HUES64 (cell line): Measurements from ENCODE around the gene IL15.
A peak's percentile ranks its signal among the peaks of the same experiment; 100 is the strongest.
"Not testable (repeated sequence)": the region's sequence is repeated elsewhere in the genome, so short reads cannot be mapped to it uniquely, and the experiment has no call there.

Experiments
- H3K27ac ChIP-seq: 2 replicates; pipeline ENCODE4 v1.7.0; 2013; ENCODE audit warnings: low read depth, low read length, inconsistent platforms
- H3K27me3 ChIP-seq: 2 replicates; pipeline ENCODE4 v1.6.1; 2013; ENCODE audit warnings: mild to moderate bottlenecking, low read length; ENCODE audit not compliant: insufficient read depth
- H3K36me3 ChIP-seq: 2 replicates; pipeline ENCODE4 v1.6.1; 2013; ENCODE audit warnings: mild to moderate bottlenecking, low read length; ENCODE audit not compliant: insufficient read depth
- H3K4me1 ChIP-seq: 2 replicates; pipeline ENCODE4 v1.6.1; 2013; ENCODE audit warnings: mild to moderate bottlenecking, low read length, moderate library complexity; ENCODE audit not compliant: insufficient read depth
- H3K4me3 ChIP-seq: 2 replicates; pipeline ENCODE4 v1.5.1; 2013; ENCODE audit warnings: mild to moderate bottlenecking, low read length, moderate library complexity
- H3K9ac ChIP-seq: 2 replicates; pipeline ENCODE4 v1.6.1; 2013; ENCODE audit warnings: mild to moderate bottlenecking, low read depth, low read length
- H3K9me3 ChIP-seq: 2 replicates; pipeline ENCODE4 v1.6.1; 2013; ENCODE audit warnings: low read depth, low read length; ENCODE audit not compliant: insufficient read depth
- WGBS: fragments of 150-250, 120-280 bp; methylation state at CpG from one replicate; pipeline ENCODE4 v1.1.7; 2013; ENCODE audit warnings: missing lambda C conversion rate; 5-methylcytosine and 5-hydroxymethylcytosine counted together

Gene IL15

DNA sequence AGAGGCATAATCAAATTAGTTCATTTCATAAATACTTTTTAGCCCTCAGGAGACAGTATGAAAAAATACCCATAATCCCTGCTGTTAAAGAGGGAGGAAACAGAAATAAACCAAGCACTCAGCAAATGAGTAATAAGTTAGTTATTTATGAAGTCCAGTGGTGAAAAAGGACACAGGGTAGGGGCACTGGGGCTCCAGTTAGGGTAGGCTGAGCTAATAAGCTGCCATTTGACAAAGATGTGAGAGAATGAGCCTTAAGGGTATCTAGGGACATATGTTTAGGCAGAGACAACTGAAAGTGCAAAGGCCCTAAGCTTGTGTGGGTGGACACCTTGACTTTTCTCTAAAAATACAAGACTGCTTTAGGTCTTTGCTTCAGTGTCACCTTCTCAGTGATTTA lies 94.4 kb downstream of the IL15 start:
- H3K27me3 ChIP-seq = no peaks in the 10 kb centered on the region
- no peak overlapping the region for H3K27ac ChIP-seq
- no peak overlapping the region for H3K9ac ChIP-seq
- H3K36me3 ChIP-seq = no peaks in the 10 kb centered on the region
- H3K4me1 ChIP-seq = no peaks in the 10 kb centered on the region
- no peaks in the 10 kb centered on the region for H3K9me3 ChIP-seq
- no peak overlapping the region for H3K4me3 ChIP-seq

DNA sequence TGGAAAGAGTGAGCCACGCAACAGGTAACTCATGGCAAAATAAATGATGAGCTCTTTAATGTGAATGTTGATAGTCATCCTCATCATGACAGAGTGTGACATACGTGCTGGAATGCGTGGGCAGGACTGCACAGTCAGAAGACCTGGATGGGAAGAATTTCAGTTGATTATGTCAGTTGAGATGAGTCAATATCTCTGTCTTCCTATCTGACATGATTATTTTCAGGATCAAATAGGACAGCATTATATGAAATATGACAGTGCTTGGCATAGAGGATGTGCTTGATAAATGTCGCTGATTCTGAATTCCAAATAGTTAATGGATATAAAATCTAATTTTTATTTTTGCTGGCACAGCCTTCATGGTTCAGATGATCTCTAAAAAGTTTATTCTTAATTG lies 95.1 kb downstream of the IL15 start:
- H3K27ac ChIP-seq = no peak overlapping the region
- H3K9me3 ChIP-seq = no peaks in the 10 kb centered on the region
- H3K9ac ChIP-seq = no peak overlapping the region
- H3K4me3 ChIP-seq = no peak overlapping the region
- no peaks in the 10 kb centered on the region for H3K27me3 ChIP-seq
- no peaks in the 10 kb centered on the region for H3K4me1 ChIP-seq
- WGBS = 96% methylated on average over 4 of the region's 4 CpGs
- H3K36me3 ChIP-seq = no peaks in the 10 kb centered on the region

DNA sequence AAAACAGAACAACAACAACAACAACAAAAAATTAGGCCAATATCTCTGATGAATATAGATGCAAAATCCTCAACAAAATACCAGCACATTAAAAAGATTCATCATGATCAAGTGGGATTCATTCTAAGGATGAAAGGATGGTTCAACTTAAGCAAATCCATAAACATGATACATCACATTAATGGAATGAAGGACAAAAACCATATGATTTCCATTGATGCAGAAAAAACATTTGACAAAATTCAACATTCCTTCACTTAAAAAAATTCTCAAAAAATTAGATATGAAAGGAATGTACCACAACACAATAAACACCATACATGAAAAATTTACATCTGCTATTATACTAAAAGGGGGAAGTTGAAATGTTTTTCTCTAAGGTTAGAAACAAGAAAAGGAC lies 103.3 kb downstream of the IL15 start:
- H3K4me1 ChIP-seq = peaks cover 3% of the 10 kb centered on the region; the same call in 1 of the 2 replicates
- 0 out of 2 replicates have a peak, but pooled peaks cover 5% of the 10 kb centered on the region for H3K9me3 ChIP-seq
- no peaks in the 10 kb centered on the region for H3K36me3 ChIP-seq
- H3K9ac ChIP-seq = no peak overlapping the region
- no peak overlapping the region for H3K4me3 ChIP-seq
- no peak overlapping the region for H3K27ac ChIP-seq
- no peaks in the 10 kb centered on the region for H3K27me3 ChIP-seq

DNA sequence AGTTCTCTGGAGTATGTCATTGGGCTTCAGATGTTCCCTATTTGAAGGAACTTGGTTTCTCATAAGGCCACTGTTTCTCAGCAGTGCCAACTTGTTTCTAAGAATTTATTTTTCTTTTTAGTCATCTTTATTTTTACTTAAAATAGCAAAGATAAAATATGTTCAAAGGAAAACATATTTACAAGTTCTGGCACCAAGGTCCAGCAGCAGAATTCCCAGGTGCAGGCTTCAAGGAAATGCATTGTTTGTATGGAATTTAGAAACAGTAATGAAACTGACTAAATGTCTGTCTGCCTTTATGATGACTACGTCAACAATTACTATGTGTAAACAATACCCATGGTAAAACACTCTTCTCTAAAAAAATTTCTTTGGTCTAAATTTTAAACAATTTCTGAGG lies 109.6 kb downstream of the IL15 start:
- no peak overlapping the region for H3K27ac ChIP-seq
- no peaks in the 10 kb centered on the region for H3K27me3 ChIP-seq
- 100% methylated on average over 1 of the region's 1 CpG for WGBS
- no peak overlapping the region for H3K9ac ChIP-seq
- H3K36me3 ChIP-seq = no peaks in the 10 kb centered on the region
- H3K4me3 ChIP-seq = no peak overlapping the region
- 0 out of 2 replicates have a peak, but pooled peaks cover 5% of the 10 kb centered on the region for H3K9me3 ChIP-seq
- H3K4me1 ChIP-seq = no peaks in the 10 kb centered on the region

DNA sequence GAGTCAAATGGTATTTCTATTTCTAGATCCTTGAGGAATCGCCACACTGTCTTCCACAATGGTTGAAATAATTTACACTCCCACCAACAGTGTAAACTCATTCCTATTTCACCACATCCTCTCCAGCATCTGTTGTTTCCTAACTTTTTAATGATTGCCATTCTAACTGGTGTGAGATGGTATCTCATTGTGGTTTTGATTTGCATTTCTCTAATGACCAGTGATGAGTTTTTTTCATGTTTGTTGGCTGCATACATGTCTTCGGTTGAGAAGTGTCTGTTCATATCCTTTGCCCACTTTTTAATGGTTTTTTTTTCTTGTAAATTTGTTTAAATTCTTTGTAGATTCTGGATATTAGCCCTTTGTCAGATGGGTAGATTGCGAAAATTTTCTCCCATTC lies 115.4 kb downstream of the IL15 start:
- not testable (repeated sequence) for H3K27me3 ChIP-seq, H3K9ac ChIP-seq, H3K27ac ChIP-seq, H3K36me3 ChIP-seq, H3K4me1 ChIP-seq, H3K4me3 ChIP-seq, H3K9me3 ChIP-seq
- 93% methylated on average over 3 of the region's 3 CpGs for WGBS

DNA sequence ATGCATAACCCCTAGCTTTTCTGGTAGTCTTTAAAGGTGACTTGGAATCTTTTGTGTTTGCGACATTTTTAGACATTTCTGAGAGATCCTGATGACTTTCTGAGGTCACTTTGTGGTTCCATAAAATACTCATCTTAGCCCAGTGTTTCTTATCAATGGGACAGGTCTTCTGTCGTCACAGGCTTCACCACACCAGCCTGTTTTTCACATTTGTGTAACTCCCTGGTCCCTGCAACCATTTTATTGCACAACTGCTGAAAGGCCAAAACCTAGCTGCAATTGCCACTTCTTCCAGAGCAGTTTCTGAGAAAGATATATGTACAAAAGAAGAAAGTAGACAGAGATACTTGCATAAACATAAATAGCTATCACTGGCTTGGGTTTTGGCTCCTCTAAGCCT lies 120.9 kb downstream of the IL15 start:
- Histone ChIP-seq H3K36me3 (no peaks in the 10 kb centered on the region), H3K9ac (no peak overlapping the region), H3K4me1 (peaks cover 3% of the 10 kb centered on the region; the same call in 1 of the 2 replicates), H3K27me3 (no peaks in the 10 kb centered on the region), H3K4me3 (no peak overlapping the region), H3K9me3 (no peaks in the 10 kb centered on the region), H3K27ac (no peak overlapping the region)
- WGBS = 93% methylated on average over 2 of the region's 2 CpGs

DNA sequence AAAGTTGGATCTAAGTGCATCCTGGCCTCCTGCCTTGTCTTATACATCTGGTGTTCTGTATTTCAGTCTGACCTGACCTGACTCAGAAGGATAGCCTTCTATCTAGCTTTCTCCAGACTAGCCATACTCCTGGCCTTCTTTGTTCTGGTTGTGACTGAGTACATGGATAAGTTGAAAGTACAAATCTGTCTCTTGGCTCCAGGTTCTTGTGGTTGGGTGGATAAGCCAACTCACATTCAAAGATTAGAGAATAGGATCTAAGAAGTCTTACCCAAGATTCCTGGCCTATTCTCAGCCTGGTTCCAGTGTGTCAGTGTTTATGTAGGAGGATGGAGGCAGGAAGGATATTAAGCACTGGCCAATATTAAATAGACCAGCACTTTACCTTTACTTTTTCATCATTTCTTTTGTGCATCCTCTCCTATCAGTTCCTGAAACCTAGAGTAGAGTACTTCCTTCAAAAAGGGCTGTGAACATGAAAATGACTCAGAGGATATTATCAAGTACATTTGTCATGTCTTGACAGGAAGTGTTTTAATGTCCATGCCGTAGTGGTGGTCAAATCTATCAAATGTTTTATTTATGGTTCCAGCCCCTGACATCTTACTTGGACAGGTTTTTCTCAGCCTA lies 123.5 kb downstream of the IL15 start:
- Histone ChIP-seq H3K9me3 (no peaks in the 10 kb centered on the region), H3K9ac (no peak overlapping the region), H3K4me1 (peaks cover 3% of the 10 kb centered on the region; the same call in 1 of the 2 replicates), H3K4me3 (no peak overlapping the region), H3K36me3 (no peaks in the 10 kb centered on the region), H3K27ac (no peak overlapping the region), H3K27me3 (no peaks in the 10 kb centered on the region)
- WGBS = 88% methylated on average over 1 of the region's 1 CpG

DNA sequence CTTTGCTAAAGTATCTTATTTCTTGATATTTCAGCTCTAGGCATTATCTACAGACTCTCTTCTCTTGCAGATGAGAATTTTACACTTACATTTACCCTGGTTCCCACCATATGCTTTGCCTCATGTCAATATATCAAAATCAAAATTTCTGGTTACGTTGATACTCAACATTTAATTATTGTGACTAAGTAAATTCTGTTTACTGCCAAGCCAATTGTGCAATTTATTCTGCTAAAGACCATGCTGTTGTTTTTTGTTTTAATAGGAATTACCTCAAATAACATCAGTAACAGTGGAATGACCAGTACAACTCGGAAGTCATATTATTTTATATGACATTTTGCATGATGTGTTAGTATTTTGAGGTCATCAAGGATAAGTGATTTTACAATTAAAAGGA lies 125.5 kb downstream of the IL15 start:
- 100% methylated on average over 1 of the region's 2 CpGs for WGBS
- H3K27ac ChIP-seq = no peak overlapping the region
- no peak overlapping the region for H3K9ac ChIP-seq
- peaks cover 3% of the 10 kb centered on the region; the same call in 1 of the 2 replicates for H3K4me1 ChIP-seq
- H3K36me3 ChIP-seq = no peaks in the 10 kb centered on the region
- H3K27me3 ChIP-seq = no peaks in the 10 kb centered on the region
- no peak overlapping the region for H3K4me3 ChIP-seq
- no peaks in the 10 kb centered on the region for H3K9me3 ChIP-seq

DNA sequence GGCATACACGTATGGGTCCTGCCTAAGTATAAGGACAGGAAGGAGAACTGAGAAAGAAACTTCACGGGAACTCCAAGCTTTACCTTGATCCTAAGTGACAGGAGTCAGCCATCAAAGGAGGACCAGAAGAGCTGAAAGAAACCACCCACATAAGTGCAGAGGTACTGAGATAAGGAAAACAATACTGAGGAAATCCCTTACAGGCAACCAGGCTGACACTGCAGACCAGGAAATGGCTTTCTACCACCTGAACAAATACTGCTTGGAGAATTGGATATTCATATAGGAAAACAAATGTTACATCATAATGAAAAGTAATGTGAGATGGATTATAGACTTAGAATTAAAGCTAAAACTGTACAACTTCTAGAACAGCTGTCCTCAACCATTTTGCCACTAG lies 127.0 kb downstream of the IL15 start:
- Histone ChIP-seq H3K4me1 (no peaks in the 10 kb centered on the region), H3K27ac (no peak overlapping the region), H3K36me3 (no peaks in the 10 kb centered on the region), H3K27me3 (no peaks in the 10 kb centered on the region), H3K4me3 (no peak overlapping the region), H3K9me3 (no peaks in the 10 kb centered on the region), H3K9ac (no peak overlapping the region)
- 85% methylated on average over 2 of the region's 2 CpGs for WGBS

DNA sequence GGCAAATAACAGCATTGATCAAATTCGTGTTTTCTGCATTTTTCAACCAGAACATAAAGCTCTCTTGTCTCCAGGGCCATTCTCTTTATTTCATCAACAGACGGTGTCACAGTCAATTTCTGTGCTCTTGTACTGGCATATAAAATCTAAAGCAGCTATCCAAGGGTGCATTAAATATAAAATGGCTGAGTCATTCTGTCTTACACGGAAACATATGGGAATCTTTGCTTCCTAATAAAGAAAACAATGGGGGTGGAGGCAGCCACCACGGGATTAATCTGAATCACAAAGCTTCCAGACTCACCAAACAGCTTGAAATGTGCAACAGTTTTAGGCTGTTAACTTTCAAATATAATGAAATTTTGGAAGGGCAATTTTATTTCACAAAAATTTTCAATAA lies 132.6 kb downstream of the IL15 start:
- no peak overlapping the region for H3K4me3 ChIP-seq
- H3K9ac ChIP-seq = no peak overlapping the region
- WGBS = 67% methylated on average over 4 of the region's 4 CpGs
- H3K27me3 ChIP-seq = no peaks in the 10 kb centered on the region
- no peaks in the 10 kb centered on the region for H3K36me3 ChIP-seq
- no peaks in the 10 kb centered on the region for H3K9me3 ChIP-seq
- H3K27ac ChIP-seq = peak overlapping the region; percentile 8; the same call in 1 of the 2 replicates
- H3K4me1 ChIP-seq = peaks cover 19% of the 10 kb centered on the region

DNA sequence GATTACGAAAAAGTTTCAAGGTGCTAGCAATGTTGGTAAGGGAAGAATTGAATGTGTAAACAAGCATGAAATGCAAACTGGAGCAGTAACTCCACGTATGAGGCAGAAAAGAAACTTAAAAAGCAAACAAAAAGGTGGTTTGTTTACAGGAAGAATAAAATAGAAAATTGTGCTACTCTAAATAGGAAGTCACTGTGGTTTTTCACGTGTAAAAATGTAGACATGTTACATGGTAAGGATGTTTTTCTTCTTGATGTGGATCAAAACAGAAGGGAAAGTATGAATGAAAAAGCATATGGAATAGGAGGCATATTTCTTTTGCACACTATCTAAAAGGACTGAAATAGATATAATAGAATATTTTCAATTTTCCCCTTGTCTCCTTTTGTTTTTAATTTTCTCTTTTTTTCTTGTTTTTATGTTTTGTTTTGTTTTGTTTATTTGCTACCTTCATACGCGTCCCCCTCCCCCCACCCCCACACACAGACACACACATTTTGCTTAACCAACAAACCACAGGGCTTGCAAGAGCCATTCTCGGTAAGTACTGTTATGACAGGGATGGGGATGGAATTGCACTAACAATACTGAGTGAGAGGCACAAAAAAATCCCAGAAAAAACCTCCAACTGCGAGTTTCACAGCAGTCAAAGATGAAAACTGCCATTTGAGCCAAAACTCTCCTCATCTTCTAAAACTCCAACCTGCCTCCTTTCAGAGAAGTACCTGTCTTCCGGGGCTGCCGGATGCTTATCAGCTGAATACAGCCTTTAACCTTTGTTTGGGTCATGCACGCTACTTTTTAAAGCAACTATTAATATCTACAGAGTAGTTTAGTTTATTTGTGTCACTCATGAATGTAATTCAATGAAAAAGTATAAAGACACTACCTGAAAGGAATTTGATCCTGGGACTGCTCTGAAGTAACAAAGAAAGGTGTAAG lies 135.8 kb downstream of the IL15 start:
- 87% methylated on average over 6 of the region's 10 CpGs for WGBS
- no peaks in the 10 kb centered on the region for H3K36me3 ChIP-seq
- H3K27me3 ChIP-seq = no peaks in the 10 kb centered on the region
- no peak overlapping the region for H3K9ac ChIP-seq
- no peak overlapping the region for H3K4me3 ChIP-seq
- H3K9me3 ChIP-seq = no peaks in the 10 kb centered on the region
- peaks cover 19% of the 10 kb centered on the region for H3K4me1 ChIP-seq
- no peak overlapping the region for H3K27ac ChIP-seq
